GM13976 (cell line): ENCODE measurements around the gene CEBPA.

Experiments used
- DNase-seq: peaks from one replicate; pipeline ENCODE4 v3.0.0; 2012; ENCODE audit warnings: low spot score
- in situ Hi-C: fragments of 300-500 bp; cut with MboI; formaldehyde crosslinking; loops from one replicate; pipeline ENCODE4 v1.12.0; 2022; ENCODE audit warnings: low sequenced_read_pairs, mixed read lengths, inconsistent platforms; ENCODE audit not compliant: unreplicated experiment
- TF ChIP-seq, protein P1 (sequence below): IDR thresholded peaks from 2 replicates; pipeline ENCODE4 v1.5.1; 2012; ENCODE audit warnings: borderline replicate concordance, mild to moderate bottlenecking; ENCODE audit not compliant: insufficient read depth; ENCODE audit errors: extremely low read depth, missing control alignments, control extremely low read depth

CEBPA gene

DNA sequence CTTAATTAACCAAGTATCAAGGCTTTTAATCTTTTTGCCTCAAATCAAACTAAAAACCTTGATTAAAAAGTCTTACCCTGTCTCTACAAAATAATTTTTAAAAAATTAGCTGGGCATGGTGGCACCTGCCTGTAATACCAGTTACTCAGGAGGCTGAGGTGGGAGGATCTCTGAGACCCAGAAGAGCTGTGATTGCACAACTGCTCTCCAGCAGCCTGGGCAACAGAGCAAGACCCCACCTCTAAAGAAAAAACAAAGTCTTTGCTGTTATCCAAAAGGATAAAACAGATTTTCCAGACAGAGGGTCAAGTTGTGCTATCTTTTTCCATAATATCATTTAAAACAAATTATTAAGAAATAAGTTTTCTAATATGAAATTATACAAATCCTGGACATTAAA is 44.3 kb upstream of the CEBPA start:
- TF ChIP-seq, protein P1, sequence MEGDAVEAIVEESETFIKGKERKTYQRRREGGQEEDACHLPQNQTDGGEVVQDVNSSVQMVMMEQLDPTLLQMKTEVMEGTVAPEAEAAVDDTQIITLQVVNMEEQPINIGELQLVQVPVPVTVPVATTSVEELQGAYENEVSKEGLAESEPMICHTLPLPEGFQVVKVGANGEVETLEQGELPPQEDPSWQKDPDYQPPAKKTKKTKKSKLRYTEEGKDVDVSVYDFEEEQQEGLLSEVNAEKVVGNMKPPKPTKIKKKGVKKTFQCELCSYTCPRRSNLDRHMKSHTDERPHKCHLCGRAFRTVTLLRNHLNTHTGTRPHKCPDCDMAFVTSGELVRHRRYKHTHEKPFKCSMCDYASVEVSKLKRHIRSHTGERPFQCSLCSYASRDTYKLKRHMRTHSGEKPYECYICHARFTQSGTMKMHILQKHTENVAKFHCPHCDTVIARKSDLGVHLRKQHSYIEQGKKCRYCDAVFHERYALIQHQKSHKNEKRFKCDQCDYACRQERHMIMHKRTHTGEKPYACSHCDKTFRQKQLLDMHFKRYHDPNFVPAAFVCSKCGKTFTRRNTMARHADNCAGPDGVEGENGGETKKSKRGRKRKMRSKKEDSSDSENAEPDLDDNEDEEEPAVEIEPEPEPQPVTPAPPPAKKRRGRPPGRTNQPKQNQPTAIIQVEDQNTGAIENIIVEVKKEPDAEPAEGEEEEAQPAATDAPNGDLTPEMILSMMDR = no peak
- in situ Hi-C loops = no loop called here
- DNase-seq = no peak

DNA sequence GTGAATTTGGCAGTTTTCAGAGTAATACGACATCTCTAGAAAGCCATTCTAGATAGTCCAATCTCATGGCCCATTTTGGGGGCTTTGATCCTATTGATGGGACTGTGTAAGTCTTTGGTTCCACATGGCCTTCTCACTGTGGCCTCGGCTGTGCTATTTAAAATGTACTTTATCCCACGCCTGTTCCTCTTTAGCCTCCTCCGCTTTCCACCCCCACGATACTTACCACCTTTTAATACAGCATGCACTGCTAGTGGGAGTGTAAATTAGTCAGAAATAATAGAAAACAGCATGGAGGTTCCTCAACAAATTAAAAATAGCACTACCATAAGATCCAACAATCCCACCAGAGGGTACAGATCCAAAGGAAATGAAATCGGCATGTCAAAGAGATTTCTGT is 42.8 kb upstream of the CEBPA start:
- no peak for DNase-seq
- TF ChIP-seq, protein P1 = no peak
- in situ Hi-C loops = no loop called here

DNA sequence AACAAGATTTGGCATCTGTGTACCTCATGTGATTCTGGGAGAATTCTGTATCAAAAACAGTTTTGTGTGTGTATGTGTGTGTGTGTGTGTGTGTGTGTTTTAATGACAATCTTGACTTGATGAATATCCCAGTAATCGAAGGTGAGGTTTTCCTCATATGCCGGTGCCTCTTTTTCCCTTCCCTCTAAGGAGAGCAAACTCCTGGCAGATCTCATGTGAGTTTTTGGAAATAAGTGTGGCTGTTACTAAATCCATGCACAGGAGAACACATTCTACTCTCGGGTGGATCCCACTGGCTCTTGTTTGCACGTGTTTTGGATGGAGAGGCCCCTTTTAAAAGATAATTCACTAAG is 42.2 kb upstream of the CEBPA start:
- in situ Hi-C loops = no loop called here
- no peak for DNase-seq
- TF ChIP-seq, protein P1 = no peak

DNA sequence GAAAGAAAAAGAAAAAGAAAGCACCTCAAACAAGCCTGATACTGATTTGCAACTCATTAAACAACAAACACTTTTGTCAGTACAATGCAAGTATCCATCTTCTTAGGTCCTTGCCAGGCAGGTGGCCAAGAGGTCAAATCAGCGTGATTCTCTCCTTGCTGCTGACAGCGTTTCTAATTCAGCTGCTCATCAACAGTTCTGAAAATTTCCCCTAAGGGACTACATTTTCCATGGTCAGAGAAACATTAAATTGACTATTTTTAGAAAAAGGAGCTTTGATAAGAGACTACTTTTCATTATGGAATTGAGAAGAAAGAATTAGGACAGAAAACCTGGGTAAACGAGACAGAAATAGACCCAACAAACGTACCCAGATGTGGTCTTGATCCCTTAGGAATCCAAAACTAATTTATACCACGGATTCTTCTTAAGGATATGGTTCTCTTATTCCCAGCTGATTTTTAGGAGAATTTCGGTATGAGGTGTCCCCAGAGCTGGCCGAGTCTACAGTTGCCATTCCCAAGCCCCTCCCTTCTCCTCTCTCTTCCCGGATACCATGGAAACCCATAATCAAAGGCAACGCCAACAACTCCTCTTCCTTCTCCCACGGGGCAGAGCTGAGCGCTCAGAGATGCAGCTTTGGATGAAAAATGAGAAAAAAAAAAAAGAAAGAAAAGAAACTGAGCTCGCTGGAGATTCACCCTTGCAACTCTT is 41.7 kb upstream of the CEBPA start:
- TF ChIP-seq, protein P1 = no peak
- no peak for DNase-seq

DNA sequence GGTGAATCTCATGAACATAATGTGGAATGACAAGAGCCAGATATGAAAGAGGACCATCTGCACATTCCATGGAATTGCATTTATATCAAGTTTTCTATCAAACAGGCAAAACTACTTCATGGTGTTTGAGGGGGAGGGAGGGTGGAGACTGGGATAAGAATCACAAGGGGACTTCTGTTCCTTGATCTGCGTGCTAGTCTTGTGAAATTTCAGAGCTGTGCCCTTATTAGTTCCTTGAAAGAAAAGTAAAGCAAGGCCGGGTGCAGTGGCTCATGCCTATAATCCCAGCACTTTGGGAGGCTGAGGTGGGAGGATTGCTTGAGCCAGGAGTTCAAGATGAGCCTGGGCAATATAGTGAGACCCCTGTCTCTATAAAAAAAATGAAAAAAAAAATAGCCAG is 41.0 kb upstream of the CEBPA start:
- in situ Hi-C loops = no loop called here

More for the DNA sequence above, 41.7 kb upstream of the CEBPA start:
- in situ Hi-C loops = no loop called here

DNA sequence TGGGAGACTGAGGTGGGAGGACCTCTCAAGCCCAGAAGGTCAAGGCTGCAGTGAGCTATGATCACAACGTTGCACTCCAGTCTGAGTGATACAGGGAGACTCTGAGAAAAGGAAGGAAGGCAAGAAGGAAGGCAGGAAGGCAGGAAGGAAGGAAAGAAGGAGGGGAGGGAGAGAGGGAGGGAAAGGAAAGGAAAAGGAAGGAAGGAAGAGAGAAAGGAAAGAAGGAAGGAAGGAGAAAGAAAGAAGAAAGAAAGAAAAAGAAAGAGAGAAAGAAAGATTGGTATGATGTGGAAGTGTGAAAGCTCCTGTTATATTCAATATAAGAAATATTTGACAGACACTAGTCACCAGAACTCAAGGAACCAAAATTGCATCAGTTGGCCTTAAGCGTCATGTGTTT is 38.7 kb upstream of the CEBPA start:
- in situ Hi-C loops = no loop called here
- no peak for DNase-seq

More for the DNA sequence above, 41.0 kb upstream of the CEBPA start:
- TF ChIP-seq, protein P1 = no peak
- DNase-seq = no peak

More for the DNA sequence above, 38.7 kb upstream of the CEBPA start:
- TF ChIP-seq, protein P1 = no peak
